Gastrocnemius medialis (tissue), 4 donors: Measurements from ENCODE around the gene VPS8. TPM values are rescaled to one million over a fixed set of nuclear protein-coding genes. Genes with fewer than 3 reads are reported as not detected.

Source experiments
- ATAC-seq, 2 donors: fragments of 150-250 bp; one replicate each; pipeline ENCODE4 v1.9.1; 2016
- DNase-seq, 2 donors: peaks; one replicate each; pipeline ENCODE4 v3.0.0-alpha.2; 2019
- H3K27ac ChIP-seq, 4 donors: fragments of 200-600 bp; sonication (generic); 1 replicate in 1 of 4; 2 replicates in 3 of 4; pipeline ENCODE4 v1.5.1; 2016 to 2018; ENCODE audit warnings: mild to moderate bottlenecking in 2 of 4, moderate library complexity in 1 of 4
- H3K27me3 ChIP-seq, 3 donors: fragments of 200-600 bp; sonication (generic) in 2 of 3; 1 replicate in 1 of 3; 2 replicates in 2 of 3; pipeline versions ENCODE4 v1.5.1 to v1.6.0; 2016 to 2019; ENCODE audit warnings: mild to moderate bottlenecking in 1 of 3, moderate library complexity in 1 of 3
- H3K36me3 ChIP-seq, 2 donors: fragments of 200-600 bp; sonication (generic) in 1 of 2; one replicate each; pipeline ENCODE4 v1.5.1; 2017 to 2018
- H3K4me1 ChIP-seq, 2 donors: fragments of 200-600 bp; sonication (generic) in 1 of 2; one replicate each; pipeline ENCODE4 v1.5.1; 2016 to 2017; ENCODE audit warnings: mild to moderate bottlenecking in 2 of 2
- H3K4me3 ChIP-seq, 4 donors: fragments of 200-600 bp; sonication (generic) in 3 of 4; 1 replicate in 1 of 4; 2 replicates in 3 of 4; pipeline ENCODE4 v1.5.1; 2016 to 2019; ENCODE audit warnings: mild to moderate bottlenecking in 2 of 4
- H3K9me3 ChIP-seq, 3 donors: fragments of 200-600 bp; sonication (generic) in 2 of 3; 1 replicate in 1 of 3; 2 replicates in 2 of 3; pipeline ENCODE4 v1.5.1; 2016 to 2019
- CTCF ChIP-seq, 5 experiments: fragments of 450-650 bp in 3 of 5; fragments of 200-600 bp in 2 of 5; sonication (generic) in 2 of 5; IDR thresholded peaks in 4 of 5; conservative IDR thresholded peaks in 1 of 5; 1 replicate in 4 of 5; 2 replicates in 1 of 5; pipeline ENCODE4 v1.5.1; 2016 to 2019; ENCODE audit warnings: antibody characterized with exemption in 5 of 5, mild to moderate bottlenecking in 3 of 5, moderate library complexity in 3 of 5
- POLR2A ChIP-seq, 2 donors: fragments of 450-650 bp; IDR thresholded peaks; one replicate each; pipeline ENCODE4 v1.6.1; 2017; ENCODE audit warnings: antibody characterized with exemption in 2 of 2, mild to moderate bottlenecking in 2 of 2, moderate library complexity in 2 of 2
- in situ Hi-C, 4 donors: fragments of 200-750 bp; cut with MboI; loops; one replicate each; pipeline versions ENCODE4 v1.15.0 to v1.8.0; 2017; ENCODE audit warnings: low sequenced_read_pairs in 4 of 4
- intact Hi-C: fragments of 100-400 bp; cut with DNase I; formaldehyde crosslinking; loops from one replicate; pipeline ENCODE4 v1.15.1; 2023; ENCODE audit warnings: low total_unique reads
- total RNA-seq, 4 donors: library from RNA; depleted of rRNA; stranded (reverse); fragments of >200 nt; gene quantifications; one replicate each; pipeline versions ENCODE4 v1.1.0 to v1.2.3, GENCODE V29; 2016

VPS8 gene
- total RNA-seq, 4 donors from 2014 or later: 37.2 to 64.1 (median 51.2) TPM

- no peaks in the 10 kb centered on the region for H3K9me3 ChIP-seq
- peak in 1 of 2 donors; percentile 62 for ATAC-seq
- in situ Hi-C loops (no loop called here), intact Hi-C loops (no loop called here)
- H3K27me3 ChIP-seq: no peaks in the 10 kb centered on the region
- peaks cover 3 to 9% of the 10 kb centered on the region in 2 donors for H3K4me1 ChIP-seq
- TF ChIP-seq POLR2A (IDR thresholded peaks at IDR 0.05) (no peak), CTCF (IDR thresholded peaks at IDR 0.05 in 4 of 5, conservative IDR thresholded peaks at IDR 0.05 in 1 of 5) (no peak)
- H3K36me3 ChIP-seq: peaks cover 0 to 18% of the 10 kb centered on the region in 2 donors
- no peak overlapping the region for H3K4me3 ChIP-seq
- DNase-seq: peak in 1 of 2 donors; percentile 38
- H3K27ac ChIP-seq: no peak overlapping the region
Measured at GRCh38 chr3:184981071-184981470, 169.1 kb downstream of the VPS8 start.

- intact Hi-C loops: no loop called here
- ATAC-seq: no peak
Measured at GRCh38 chr3:184982076-184982475, 170.1 kb downstream of the VPS8 start.

GRCh38 chr3:184985586-184985985, 173.6 kb downstream of the VPS8 start:
- no peak for DNase-seq
- Histone ChIP-seq H3K9me3 (no peaks in the 10 kb centered on the region), H3K36me3 (peaks cover 0 to 39% of the 10 kb centered on the region in 2 donors), H3K4me3 (no peak overlapping the region), H3K27me3 (no peaks in the 10 kb centered on the region), H3K27ac (no peak overlapping the region), H3K4me1 (peaks cover 3 to 6% of the 10 kb centered on the region in 2 donors)
- ATAC-seq: no peak
- TF ChIP-seq CTCF (IDR thresholded peaks at IDR 0.05 in 4 of 5, conservative IDR thresholded peaks at IDR 0.05 in 1 of 5) (no peak), POLR2A (IDR thresholded peaks at IDR 0.05) (no peak)
- intact Hi-C loops (no loop called here), in situ Hi-C loops (no loop called here)

More at GRCh38 chr3:184982076-184982475, 170.1 kb downstream of the VPS8 start:
- in situ Hi-C loops: no loop called here
- H3K27me3 ChIP-seq: no peaks in the 10 kb centered on the region
- no peak overlapping the region for H3K27ac ChIP-seq
- H3K36me3 ChIP-seq: peaks cover 0 to 28% of the 10 kb centered on the region in 2 donors
- H3K9me3 ChIP-seq: no peaks in the 10 kb centered on the region
- TF ChIP-seq CTCF (IDR thresholded peaks at IDR 0.05 in 4 of 5, conservative IDR thresholded peaks at IDR 0.05 in 1 of 5) (no peak), POLR2A (IDR thresholded peaks at IDR 0.05) (no peak)
- H3K4me1 ChIP-seq: peaks cover 3 to 9% of the 10 kb centered on the region in 2 donors
- no peak overlapping the region for H3K4me3 ChIP-seq
- no peak for DNase-seq

GRCh38 chr3:184986366-184986889, 174.5 kb downstream of the VPS8 start:
- peaks cover 0 to 39% of the 10 kb centered on the region in 2 donors for H3K36me3 ChIP-seq
- in situ Hi-C loops: no loop called here

More at GRCh38 chr3:184986366-184986889, 174.5 kb downstream of the VPS8 start:
- DNase-seq (no peak), ATAC-seq (no peak)
- Histone ChIP-seq H3K4me3 (no peak overlapping the region), H3K4me1 (no peaks in the 10 kb centered on the region), H3K27ac (no peak overlapping the region), H3K27me3 (no peaks in the 10 kb centered on the region), H3K9me3 (no peaks in the 10 kb centered on the region)
- TF ChIP-seq POLR2A (IDR thresholded peaks at IDR 0.05): no peak
- no peak for TF ChIP-seq CTCF (IDR thresholded peaks at IDR 0.05 in 4 of 5, conservative IDR thresholded peaks at IDR 0.05 in 1 of 5)
- intact Hi-C loops: no loop called here
